Vagina (tissue), 2 donors: ENCODE data around the gene STS.

Source experiments
- CTCF ChIP-seq, 3 experiments: fragments of 450-650 bp in 2 of 3; fragments of 200-600 bp in 1 of 3; sonication (generic) in 1 of 3; IDR thresholded peaks; one replicate each; pipeline ENCODE4 v1.5.1; 2017 to 2019; ENCODE audit warnings: antibody characterized with exemption in 3 of 3, mild to moderate bottlenecking in 2 of 3, moderate library complexity in 2 of 3
- POLR2A ChIP-seq, 2 donors: fragments of 450-650 bp; IDR thresholded peaks; one replicate each; pipeline ENCODE4 v1.6.1; 2017; ENCODE audit warnings: antibody characterized with exemption in 2 of 2, mild to moderate bottlenecking in 2 of 2, moderate library complexity in 2 of 2
- POLR2AphosphoS5 ChIP-seq, 2 donors: sonication (generic); formaldehyde crosslinking; IDR thresholded peaks; one replicate each; pipeline ENCODE4 v1.9.0; 2017; ENCODE audit warnings: antibody characterized with exemption in 2 of 2, mild to moderate bottlenecking in 2 of 2, low read depth in 1 of 2; ENCODE audit not compliant: insufficient read depth in 1 of 2

- TF ChIP-seq CTCF (IDR thresholded peaks at IDR 0.05), result no peak
- TF ChIP-seq POLR2AphosphoS5 (IDR thresholded peaks at IDR 0.05; ENCODE audit: insufficient read depth in 1 of 2, low read depth in 1 of 2), result no peak
- TF ChIP-seq POLR2A (IDR thresholded peaks at IDR 0.05), result no peak
Observed at GRCh38 chrX:7131621-7132020, 15.9 kb upstream of the STS start.
